OCI-LY1 (cell line): Measurements from ENCODE around the gene HAGH.

Source experiments
- H2AFZ ChIP-seq: fragments of 200-600 bp; sonication (generic), shearing (Covaris generic); 2 replicates; pipeline ENCODE4 v1.6.0; 2014; ENCODE audit warnings: antibody characterized with exemption, mild to moderate bottlenecking, low read length
- H3F3A ChIP-seq: fragments of 200-600 bp; sonication (generic), shearing (Covaris generic); 2 replicates; pipeline ENCODE4 v1.6.0; 2014; ENCODE audit warnings: mild to moderate bottlenecking, antibody characterized with exemption, low read length, moderate library complexity; ENCODE audit not compliant: insufficient read depth
- H3K27ac ChIP-seq: fragments of 200-600 bp; sonication (generic); 2 replicates; pipeline ENCODE4 v1.5.1; 2014; ENCODE audit warnings: low read length, mixed run types, mild to moderate bottlenecking, low read depth; ENCODE audit not compliant: poor library complexity, severe bottlenecking
- H3K27me3 ChIP-seq: fragments of 200-600 bp; sonication (generic); 2 replicates; pipeline ENCODE4 v1.6.0; 2014; ENCODE audit warnings: antibody characterized with exemption, mild to moderate bottlenecking, low read length, moderate library complexity; ENCODE audit not compliant: insufficient read depth
- H3K36me3 ChIP-seq: fragments of 200-600 bp; sonication (generic); 2 replicates; pipeline ENCODE4 v1.6.1; 2014; ENCODE audit warnings: mild to moderate bottlenecking, antibody characterized with exemption, low read length, moderate library complexity, mixed read lengths; ENCODE audit not compliant: insufficient read depth
- H3K4me1 ChIP-seq: fragments of 200-600 bp; sonication (generic); 2 replicates; pipeline ENCODE4 v1.5.1; 2014; ENCODE audit warnings: mild to moderate bottlenecking, low read length, moderate library complexity; ENCODE audit not compliant: insufficient read depth, severe bottlenecking
- H3K4me2 ChIP-seq: fragments of 200-600 bp; sonication (generic), shearing (Covaris generic); 2 replicates; pipeline ENCODE4 v1.6.1; 2014; ENCODE audit warnings: low read length
- H3K4me3 ChIP-seq: fragments of 200-600 bp; sonication (generic); 2 replicates; pipeline ENCODE4 v1.5.1; 2014; ENCODE audit warnings: low read length, low read depth, mild to moderate bottlenecking, mixed read lengths; ENCODE audit not compliant: poor library complexity, severe bottlenecking
- H3K79me2 ChIP-seq: fragments of 200-600 bp; shearing (Covaris generic); 2 replicates; pipeline ENCODE4 v1.6.1; 2016; ENCODE audit warnings: mixed run types, low read length, mixed read lengths; ENCODE audit not compliant: insufficient read depth
- H3K9ac ChIP-seq: fragments of 200-600 bp; sonication (generic), shearing (Covaris generic); 2 replicates; pipeline ENCODE4 v1.6.1; 2014; ENCODE audit warnings: mild to moderate bottlenecking, low read length, mixed read lengths
- H3K9me2 ChIP-seq: fragments of 200-600 bp; sonication (generic), shearing (Covaris generic); 2 replicates; pipeline ENCODE4 v1.6.1; 2014; ENCODE audit warnings: low read depth, mild to moderate bottlenecking, low read length, mixed read lengths
- H3K9me3 ChIP-seq: fragments of 200-600 bp; shearing (Covaris generic); 2 replicates; pipeline ENCODE4 v1.6.1; 2014; ENCODE audit warnings: low read length, mixed read lengths
- H4K20me1 ChIP-seq: fragments of 200-600 bp; sonication (generic), shearing (Covaris generic); 2 replicates; pipeline ENCODE4 v1.6.0; 2016; ENCODE audit warnings: mild to moderate bottlenecking, low read length; ENCODE audit not compliant: insufficient read depth
- EZH2 ChIP-seq: fragments of 200-600 bp; sonication (generic), shearing (Covaris generic); IDR thresholded peaks from 2 replicates; pipeline ENCODE4 v1.8.0; 2017; ENCODE audit warnings: borderline replicate concordance, mixed run types, mild to moderate bottlenecking, antibody characterized with exemption, low read length, moderate library complexity, mixed read lengths
- TF ChIP-seq, protein P1 (sequence below): fragments of 200-600 bp; sonication (generic), shearing (Covaris generic); IDR thresholded peaks from 2 replicates; pipeline ENCODE4 v1.5.1; 2017; ENCODE audit warnings: mild to moderate bottlenecking, antibody characterized with exemption, low read length, moderate library complexity, mixed read lengths

Gene HAGH

DNA sequence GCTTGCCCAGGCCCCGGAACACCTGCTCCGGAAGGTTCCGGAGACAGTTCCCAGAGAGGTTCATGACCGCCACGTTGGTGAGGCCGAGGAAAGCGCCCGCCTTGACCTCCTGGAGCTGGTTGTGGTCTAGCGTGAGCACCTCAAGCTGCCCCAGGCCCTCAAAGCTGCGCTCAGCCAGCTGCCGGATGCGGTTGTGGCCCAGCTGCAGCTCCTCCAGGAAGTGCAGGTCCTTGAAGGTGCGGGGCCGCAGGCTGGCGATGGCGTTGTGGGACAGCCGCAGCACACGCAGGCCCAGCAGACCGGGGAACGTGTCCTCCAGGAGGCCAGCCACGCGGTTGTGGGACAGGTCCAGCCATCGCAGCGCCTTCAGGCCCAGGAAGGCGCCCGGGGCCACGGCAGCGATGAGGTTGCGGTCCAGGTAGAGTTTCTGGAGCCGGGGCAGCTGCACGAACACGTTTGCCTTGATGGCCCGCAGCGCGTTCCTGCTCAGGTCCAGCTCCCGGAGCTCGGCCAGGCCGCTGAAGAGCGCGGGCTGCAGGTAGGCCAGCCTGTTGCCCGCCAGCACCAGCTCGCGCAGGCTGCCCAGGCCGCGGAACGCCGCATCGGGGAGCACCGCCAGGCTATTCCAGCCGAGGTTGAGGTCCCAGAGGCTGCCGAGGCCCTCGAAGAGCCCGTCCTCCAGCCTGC, 35.2 kb downstream of the HAGH start:
- Histone ChIP-seq H3K4me1 (no peaks in the 10 kb centered on the region), H3K4me2 (no peak overlapping the region), H3K79me2 (no peaks in the 10 kb centered on the region), H3K9me3 (no peaks in the 10 kb centered on the region), H4K20me1 (no peaks in the 10 kb centered on the region), H3K36me3 (peaks cover 26% of the 10 kb centered on the region), H3K27ac (no peak overlapping the region), H2AFZ (no peak overlapping the region), H3K9me2 (no peaks in the 10 kb centered on the region), H3K27me3 (no peaks in the 10 kb centered on the region), H3F3A (no peaks in the 10 kb centered on the region), H3K9ac (no peak overlapping the region), H3K4me3 (no peak overlapping the region)
- TF ChIP-seq EZH2 = no peak
- TF ChIP-seq, protein P1, sequence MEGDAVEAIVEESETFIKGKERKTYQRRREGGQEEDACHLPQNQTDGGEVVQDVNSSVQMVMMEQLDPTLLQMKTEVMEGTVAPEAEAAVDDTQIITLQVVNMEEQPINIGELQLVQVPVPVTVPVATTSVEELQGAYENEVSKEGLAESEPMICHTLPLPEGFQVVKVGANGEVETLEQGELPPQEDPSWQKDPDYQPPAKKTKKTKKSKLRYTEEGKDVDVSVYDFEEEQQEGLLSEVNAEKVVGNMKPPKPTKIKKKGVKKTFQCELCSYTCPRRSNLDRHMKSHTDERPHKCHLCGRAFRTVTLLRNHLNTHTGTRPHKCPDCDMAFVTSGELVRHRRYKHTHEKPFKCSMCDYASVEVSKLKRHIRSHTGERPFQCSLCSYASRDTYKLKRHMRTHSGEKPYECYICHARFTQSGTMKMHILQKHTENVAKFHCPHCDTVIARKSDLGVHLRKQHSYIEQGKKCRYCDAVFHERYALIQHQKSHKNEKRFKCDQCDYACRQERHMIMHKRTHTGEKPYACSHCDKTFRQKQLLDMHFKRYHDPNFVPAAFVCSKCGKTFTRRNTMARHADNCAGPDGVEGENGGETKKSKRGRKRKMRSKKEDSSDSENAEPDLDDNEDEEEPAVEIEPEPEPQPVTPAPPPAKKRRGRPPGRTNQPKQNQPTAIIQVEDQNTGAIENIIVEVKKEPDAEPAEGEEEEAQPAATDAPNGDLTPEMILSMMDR = no peak

DNA sequence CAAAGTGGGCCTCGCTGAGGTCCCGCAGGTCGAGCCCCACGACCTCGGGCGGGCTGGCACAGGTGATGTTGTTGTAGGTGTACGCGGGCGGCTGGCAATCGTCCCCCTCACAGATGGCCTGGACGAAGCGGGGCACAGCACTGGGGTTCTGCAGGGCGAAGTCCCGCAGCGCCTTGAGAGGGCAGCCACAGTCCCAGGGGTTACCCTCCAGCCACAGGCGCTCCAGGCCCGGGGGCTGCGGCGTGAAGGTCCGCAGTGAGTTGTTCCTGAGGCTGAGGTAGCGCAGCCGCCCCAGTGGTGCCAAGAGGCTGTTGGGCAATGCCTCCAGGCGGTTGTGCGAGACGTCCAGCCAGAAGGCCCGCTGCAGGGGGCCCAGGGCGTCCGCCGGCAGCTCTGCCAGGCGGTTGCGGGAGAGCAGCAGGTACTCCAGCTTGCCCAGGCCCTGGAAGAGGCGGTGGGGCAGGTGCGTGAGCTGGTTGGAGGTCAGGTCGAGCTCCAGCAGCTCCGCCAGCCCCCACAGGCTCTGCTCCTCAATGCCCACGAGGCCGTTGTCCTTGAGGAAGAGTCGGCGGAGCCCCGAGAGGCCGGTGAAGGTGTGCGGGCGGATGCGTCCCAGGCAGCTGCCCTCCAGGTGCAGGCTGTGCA, 35.9 kb downstream of the HAGH start:
- H3K36me3 ChIP-seq = peaks cover 33% of the 10 kb centered on the region
- H3K9ac ChIP-seq = no peak overlapping the region
- no peak overlapping the region for H2AFZ ChIP-seq
- TF ChIP-seq EZH2 = no peak
- TF ChIP-seq, protein P1 = no peak
- no peaks in the 10 kb centered on the region for H3K9me3 ChIP-seq
- no peak overlapping the region for H3K4me3 ChIP-seq
- H3K9me2 ChIP-seq = no peaks in the 10 kb centered on the region
- no peak overlapping the region for H3K27ac ChIP-seq
- no peaks in the 10 kb centered on the region for H4K20me1 ChIP-seq
- no peaks in the 10 kb centered on the region for H3K27me3 ChIP-seq
- no peak overlapping the region for H3K4me2 ChIP-seq
- no peaks in the 10 kb centered on the region for H3F3A ChIP-seq
- H3K4me1 ChIP-seq = no peaks in the 10 kb centered on the region
- H3K79me2 ChIP-seq = no peaks in the 10 kb centered on the region

DNA sequence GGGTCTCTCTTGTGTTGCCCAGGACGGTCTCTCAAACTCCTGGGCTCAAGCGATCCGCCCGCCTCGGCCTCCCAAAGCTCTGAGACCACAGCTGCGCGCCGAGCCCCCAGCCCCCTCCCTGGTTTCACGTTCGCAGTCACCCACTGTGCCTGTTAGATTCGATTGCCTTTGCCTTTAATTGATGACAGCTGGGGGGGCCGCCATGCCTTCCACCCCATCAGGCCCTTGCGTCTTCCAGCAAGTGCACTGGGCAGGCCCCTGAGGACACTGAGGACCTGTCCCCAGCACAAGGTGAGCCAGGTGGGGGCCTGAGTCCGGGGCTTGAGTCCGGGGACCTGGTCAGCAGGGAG, 36.4 kb downstream of the HAGH start:
- H4K20me1 ChIP-seq = no peaks in the 10 kb centered on the region
- H3K27me3 ChIP-seq = no peaks in the 10 kb centered on the region
- H3F3A ChIP-seq = no peaks in the 10 kb centered on the region
- H3K4me2 ChIP-seq = no peak overlapping the region
- no peak overlapping the region for H3K27ac ChIP-seq
- no peaks in the 10 kb centered on the region for H3K9me3 ChIP-seq
- peaks cover 37% of the 10 kb centered on the region for H3K36me3 ChIP-seq
- H3K9me2 ChIP-seq = no peaks in the 10 kb centered on the region
- H3K79me2 ChIP-seq = no peaks in the 10 kb centered on the region; the same call in 1 of the 2 replicates
- no peak overlapping the region for H3K9ac ChIP-seq
- H3K4me1 ChIP-seq = no peaks in the 10 kb centered on the region
- TF ChIP-seq, protein P1 = no peak
- H2AFZ ChIP-seq = no peak overlapping the region
- H3K4me3 ChIP-seq = no peak overlapping the region
